Hypothalamus (tissue), 51 donors: ENCODE data around the gene FOXK1.

Experiments
- DNase-seq, 51 donors: peaks; one replicate each; lab custom pipeline; 2025; lab: John Stamatoyannopoulos, UW

The FOXK1 gene

GRCh38 chr7:4809091-4809591 lies 127.0 kb downstream of the FOXK1 start:
- DNase-seq: peak in 20 of 51 donors; percentile 11 to 54 (median 26)

- no peak for DNase-seq
Measured at GRCh38 chr7:4809666-4810065, 127.6 kb downstream of the FOXK1 start.

- DNase-seq: no peak
Measured at GRCh38 chr7:4814433-4814832, 132.3 kb downstream of the FOXK1 start.

GRCh38 chr7:4815121-4815520 lies 133.0 kb downstream of the FOXK1 start:
- DNase-seq: no peak

GRCh38 chr7:4815609-4816418 lies 133.7 kb downstream of the FOXK1 start:
- DNase-seq: no peak

- no peak for DNase-seq
Measured at GRCh38 chr7:4816419-4817080, 134.5 kb downstream of the FOXK1 start.

- DNase-seq: no peak
Measured at GRCh38 chr7:4817178-4817901, 135.2 kb downstream of the FOXK1 start.

GRCh38 chr7:4818000-4818794 lies 136.1 kb downstream of the FOXK1 start:
- DNase-seq: no peak

- DNase-seq: no peak
Measured at GRCh38 chr7:4819560-4820404, 137.7 kb downstream of the FOXK1 start.

- no peak for DNase-seq
Measured at GRCh38 chr7:4820405-4820966, 138.4 kb downstream of the FOXK1 start.
